ENCODE results near the gene OAS3. TPM values are rescaled to one million over a fixed set of nuclear protein-coding genes. Genes with fewer than 3 reads are reported as not detected.

Gene OAS3
- total and polyA plus RNA-seq, 10 donors: 5.0 to 54.5 (median 28.8) TPM

GRCh38 chr12:112942572-112942971 lies 4.3 kb downstream of the OAS3 start:
- H3K36me3 ChIP-seq: peaks cover 0 to 66% (median 22%) of the 10 kb centered on the region in 6 donors

GRCh38 chr12:112944024-112944690 lies 5.9 kb downstream of the OAS3 start:
- no peak for DNase-seq
- WGBS, 5 donors: 93 to 98% (median 96%) methylated on average over 15 of the region's 15 CpGs
- H3K9me3 ChIP-seq: peaks cover 0 to 4% (median 0%) of the 10 kb centered on the region in 8 donors
- no peak overlapping the region for H3K4me3 ChIP-seq
- no peaks in the 10 kb centered on the region for H3K27me3 ChIP-seq (replicated peaks in 1 of 7)
- TF ChIP-seq POLR2A (IDR thresholded peaks at IDR 0.05) (no peak), POLR2AphosphoS5 (IDR thresholded peaks at IDR 0.05) (no peak)
- peaks cover 0 to 82% (median 35%) of the 10 kb centered on the region in 6 donors for H3K36me3 ChIP-seq
- H3K4me1 ChIP-seq: peaks cover 8 to 24% (median 16%) of the 10 kb centered on the region in 6 donors
- no peak overlapping the region for H3K27ac ChIP-seq
- intact Hi-C loops (cut with DNase I; ENCODE audit: low total_unique reads): no loop called here

More at GRCh38 chr12:112942572-112942971, 4.3 kb downstream of the OAS3 start:
- no peaks in the 10 kb centered on the region for H3K27me3 ChIP-seq (replicated peaks in 1 of 7)
- TF ChIP-seq POLR2A (IDR thresholded peaks at IDR 0.05) (no peak), POLR2AphosphoS5 (IDR thresholded peaks at IDR 0.05) (no peak), CTCF (IDR thresholded peaks at IDR 0.05 in 8 of 11, conservative IDR thresholded peaks at IDR 0.05 in 3 of 11) (no peak)
- peaks cover 12 to 40% (median 27%) of the 10 kb centered on the region in 6 donors for H3K4me1 ChIP-seq
- H3K9me3 ChIP-seq: peaks cover 0 to 4% (median 0%) of the 10 kb centered on the region in 8 donors
- H3K27ac ChIP-seq: no peak overlapping the region
- no peak for DNase-seq
- no peak overlapping the region for H3K4me3 ChIP-seq
- intact Hi-C loops (cut with DNase I; ENCODE audit: low total_unique reads): no loop called here
- WGBS, 5 donors: 91 to 100% (median 96%) methylated on average over 1 of the region's 1 CpG

GRCh38 chr12:112945515-112945914 lies 7.2 kb downstream of the OAS3 start:
- H3K36me3 ChIP-seq: peaks cover 0 to 95% (median 44%) of the 10 kb centered on the region in 6 donors
- H3K9me3 ChIP-seq: peaks cover 0 to 4% (median 0%) of the 10 kb centered on the region in 8 donors
- intact Hi-C loops (cut with DNase I; ENCODE audit: low total_unique reads): no loop called here
- H3K4me1 ChIP-seq: peaks cover 0 to 11% (median 3%) of the 10 kb centered on the region in 6 donors
- TF ChIP-seq CTCF (IDR thresholded peaks at IDR 0.05 in 8 of 11, conservative IDR thresholded peaks at IDR 0.05 in 3 of 11): no peak
- no peak for TF ChIP-seq POLR2A (IDR thresholded peaks at IDR 0.05)
- TF ChIP-seq POLR2AphosphoS5 (IDR thresholded peaks at IDR 0.05): no peak
- no peaks in the 10 kb centered on the region for H3K27me3 ChIP-seq (replicated peaks in 1 of 7)
- no peak overlapping the region for H3K27ac ChIP-seq
- DNase-seq: no peak
- WGBS, 5 donors: 88 to 98% (median 93%) methylated on average over 4 of the region's 4 CpGs
- H3K4me3 ChIP-seq: no peak overlapping the region

DNA sequence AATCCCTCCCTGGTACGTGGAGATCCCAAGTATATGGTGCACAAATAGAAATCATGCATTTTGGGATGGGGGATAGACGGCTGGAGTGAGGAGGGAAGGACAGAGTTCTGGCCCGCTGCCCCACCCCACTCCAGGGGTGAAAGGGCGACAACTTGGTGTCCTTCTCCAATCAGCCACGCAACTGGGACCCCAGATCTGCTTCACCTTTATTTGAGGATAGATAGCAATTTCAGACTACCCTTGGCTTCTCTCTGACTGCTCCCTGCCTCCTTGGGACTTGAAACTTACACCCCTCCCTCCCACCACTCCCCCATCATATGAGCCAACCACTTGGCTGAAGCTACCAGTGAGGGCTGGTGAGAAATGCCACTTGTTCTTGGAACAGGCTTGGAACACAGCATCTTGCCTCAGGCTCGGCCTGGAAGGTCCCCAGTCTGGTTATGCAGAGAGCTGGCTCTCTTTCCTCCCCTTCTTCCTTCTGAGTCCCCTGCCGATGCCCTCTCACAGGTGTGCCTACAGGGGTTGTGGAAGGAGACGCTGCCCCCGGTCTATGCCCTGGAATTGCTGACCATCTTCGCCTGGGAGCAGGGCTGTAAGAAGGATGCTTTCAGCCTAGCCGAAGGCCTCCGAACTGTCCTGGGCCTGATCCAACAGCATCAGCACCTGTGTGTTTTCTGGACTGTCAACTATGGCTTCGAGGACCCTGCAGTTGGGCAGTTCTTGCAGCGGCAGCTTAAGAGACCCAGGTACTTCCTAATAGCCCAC lies 8.1 kb downstream of the OAS3 start:
- intact Hi-C loops (cut with DNase I; ENCODE audit: low total_unique reads): no loop called here
- Histone ChIP-seq H3K4me3 (no peak overlapping the region), H3K36me3 (peaks cover 0 to 100% (median 53%) of the 10 kb centered on the region in 6 donors), H3K27me3 (replicated peaks in 1 of 7) (no peaks in the 10 kb centered on the region), H3K27ac (no peak overlapping the region), H3K4me1 (peaks cover 0 to 2% (median 0%) of the 10 kb centered on the region in 6 donors), H3K9me3 (peaks cover 0 to 8% (median 0%) of the 10 kb centered on the region in 8 donors)
- no peak for DNase-seq
- TF ChIP-seq POLR2A (IDR thresholded peaks at IDR 0.05) (no peak), POLR2AphosphoS5 (IDR thresholded peaks at IDR 0.05) (no peak), CTCF (IDR thresholded peaks at IDR 0.05 in 8 of 11, conservative IDR thresholded peaks at IDR 0.05 in 3 of 11) (no peak)
- 92 to 96% (median 95%) methylated on average over 14 of the region's 14 CpGs for WGBS, 5 donors

All from spleen (tissue), 11 donors.